Stimulated activated CD4-positive, alpha-beta T cell treated with anti-CD3 and anti-CD28 coated beads, Interleukin-4, amount 100 ng/mL, for 4 hours (primary cell): Measurements from ENCODE around the gene VWF.

Experiments used
- DNase-seq, 2 experiments: peaks; one replicate each; pipeline ENCODE4 v3.0.0-alpha.2; 2020

VWF gene

GRCh38 chr12:5905757-5906156 is 218.7 kb downstream of the VWF start:
- DNase-seq = no peak

- DNase-seq = no peak
Observed at GRCh38 chr12:5904969-5905368, 219.5 kb downstream of the VWF start.

GRCh38 chr12:5904441-5904840 is 220.0 kb downstream of the VWF start:
- no peak for DNase-seq

GRCh38 chr12:5902736-5903135 is 221.7 kb downstream of the VWF start:
- DNase-seq = no peak

- no peak for DNase-seq
Observed at GRCh38 chr12:5901416-5901815, 223.1 kb downstream of the VWF start.

GRCh38 chr12:5900533-5901205 is 223.8 kb downstream of the VWF start:
- no peak for DNase-seq

- no peak for DNase-seq
Observed at GRCh38 chr12:5900076-5900475, 224.4 kb downstream of the VWF start.

GRCh38 chr12:5899675-5900074 is 224.8 kb downstream of the VWF start:
- no peak for DNase-seq

- DNase-seq = no peak
Observed at GRCh38 chr12:5898874-5899273, 225.6 kb downstream of the VWF start.
